B cell (primary cell): Measurements from ENCODE around the gene EBP.

Experiments used
- EZH2 ChIP-seq: IDR thresholded peaks from 2 replicates; pipeline ENCODE4 v1.6.1; 2012; ENCODE audit warnings: borderline replicate concordance, low read depth, mild to moderate bottlenecking, moderate library complexity, low read length; ENCODE audit not compliant: insufficient read depth, poor library complexity, severe bottlenecking
- TF ChIP-seq, protein P1 (sequence below): fragments of 200-600 bp; IDR thresholded peaks from one replicate; pipeline ENCODE4 v1.8.0; 2022; ENCODE audit warnings: antibody characterized with exemption, mild to moderate bottlenecking

DNA sequence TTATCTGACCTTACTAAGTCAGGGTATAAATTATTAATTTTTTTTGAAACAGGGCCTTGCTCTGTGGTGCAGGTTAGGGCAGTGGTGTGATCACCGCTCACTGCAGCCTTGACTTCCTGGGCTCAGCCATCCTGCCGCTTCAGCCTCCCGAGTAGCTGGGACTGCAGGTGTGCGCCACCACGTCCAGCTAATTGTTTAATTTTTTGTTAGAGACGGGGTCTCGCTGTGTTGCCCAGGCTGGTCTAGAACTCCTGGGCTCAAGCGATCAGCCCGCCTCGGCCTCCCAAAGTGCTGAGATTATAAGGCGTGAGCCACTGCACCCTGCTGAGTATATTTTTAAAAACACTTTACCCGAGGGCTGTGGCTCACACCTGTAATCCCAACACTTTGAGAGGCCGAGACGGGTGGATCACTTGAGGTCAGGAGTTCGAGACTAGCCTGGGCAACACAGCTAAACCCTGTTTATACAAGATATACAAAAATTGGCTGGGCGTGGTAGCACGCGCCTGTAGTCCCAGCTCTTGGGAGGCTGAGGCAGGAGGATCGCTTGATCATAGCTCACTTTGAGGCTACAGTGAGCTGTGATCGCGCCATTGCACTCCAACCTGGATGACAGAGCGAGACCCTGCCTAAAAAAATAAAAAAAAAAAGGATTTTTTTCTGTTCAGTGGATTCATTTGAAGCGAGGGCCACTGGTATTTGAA is 17.2 kb downstream of the EBP start:
- TF ChIP-seq, protein P1, sequence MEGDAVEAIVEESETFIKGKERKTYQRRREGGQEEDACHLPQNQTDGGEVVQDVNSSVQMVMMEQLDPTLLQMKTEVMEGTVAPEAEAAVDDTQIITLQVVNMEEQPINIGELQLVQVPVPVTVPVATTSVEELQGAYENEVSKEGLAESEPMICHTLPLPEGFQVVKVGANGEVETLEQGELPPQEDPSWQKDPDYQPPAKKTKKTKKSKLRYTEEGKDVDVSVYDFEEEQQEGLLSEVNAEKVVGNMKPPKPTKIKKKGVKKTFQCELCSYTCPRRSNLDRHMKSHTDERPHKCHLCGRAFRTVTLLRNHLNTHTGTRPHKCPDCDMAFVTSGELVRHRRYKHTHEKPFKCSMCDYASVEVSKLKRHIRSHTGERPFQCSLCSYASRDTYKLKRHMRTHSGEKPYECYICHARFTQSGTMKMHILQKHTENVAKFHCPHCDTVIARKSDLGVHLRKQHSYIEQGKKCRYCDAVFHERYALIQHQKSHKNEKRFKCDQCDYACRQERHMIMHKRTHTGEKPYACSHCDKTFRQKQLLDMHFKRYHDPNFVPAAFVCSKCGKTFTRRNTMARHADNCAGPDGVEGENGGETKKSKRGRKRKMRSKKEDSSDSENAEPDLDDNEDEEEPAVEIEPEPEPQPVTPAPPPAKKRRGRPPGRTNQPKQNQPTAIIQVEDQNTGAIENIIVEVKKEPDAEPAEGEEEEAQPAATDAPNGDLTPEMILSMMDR, result no peak
- no peak for TF ChIP-seq EZH2
